CMK (cell line): ENCODE measurements around the gene NUBP2.
"Not testable (repeated sequence)": the region's sequence is repeated elsewhere in the genome, so short reads cannot be mapped to it uniquely, and the experiment has no call there.

Experiments used
- DNase-seq: peaks from one replicate; pipeline ENCODE4 v3.0.0-alpha.2; 2010; ENCODE audit warnings: low read depth

NUBP2 gene

DNA sequence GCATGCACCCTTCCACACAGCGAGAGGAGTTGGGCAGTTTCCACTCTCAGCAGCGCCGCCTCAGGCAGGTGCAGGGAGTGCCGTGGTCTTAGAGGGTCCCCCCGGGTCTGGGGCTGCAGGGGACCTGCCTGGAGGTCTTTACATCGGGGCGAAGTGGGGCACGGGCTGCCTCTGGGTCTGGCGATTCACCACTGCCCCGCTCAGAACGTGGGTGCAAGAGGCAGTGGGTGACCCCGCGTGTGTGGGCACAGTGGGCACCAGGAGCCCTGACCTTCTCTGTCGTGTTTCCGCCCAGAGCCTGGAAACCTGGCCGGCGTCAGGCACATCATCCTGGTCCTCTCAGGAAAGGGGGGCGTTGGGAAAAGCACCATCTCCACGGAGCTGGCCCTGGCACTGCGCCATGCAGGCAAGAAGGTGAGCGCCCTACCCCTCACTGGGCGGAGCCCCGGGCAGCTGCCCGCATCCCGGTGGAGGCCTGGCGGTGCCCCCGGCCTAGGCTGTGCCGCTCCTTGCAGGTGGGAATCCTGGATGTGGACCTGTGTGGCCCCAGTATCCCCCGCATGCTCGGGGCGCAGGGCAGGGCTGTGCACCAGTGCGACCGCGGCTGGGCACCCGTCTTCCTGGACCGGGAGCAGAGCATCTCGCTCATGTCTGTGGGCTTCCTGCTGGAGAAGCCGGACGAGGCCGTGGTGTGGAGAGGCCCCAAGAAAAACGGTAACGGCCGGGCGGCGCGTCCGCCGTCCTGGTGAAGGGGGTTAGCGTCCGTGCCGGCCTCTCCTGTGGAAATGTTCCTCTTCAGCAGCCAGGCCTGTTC, 3.7 kb downstream of the NUBP2 start:
- DNase-seq: no peak

DNA sequence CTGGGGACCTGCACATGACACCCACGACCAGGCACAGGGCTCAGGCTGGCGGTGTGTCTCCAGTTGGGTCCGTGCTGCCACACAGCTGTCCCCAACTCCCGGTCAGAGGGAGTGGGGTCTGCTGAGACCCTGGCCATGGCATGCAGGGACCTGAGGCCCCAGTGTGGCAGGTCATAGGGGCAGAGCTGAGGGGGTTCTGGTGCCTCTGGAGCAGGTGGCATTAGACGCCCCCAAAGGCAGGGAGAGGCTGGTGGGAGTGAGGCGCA, 4.2 kb downstream of the NUBP2 start:
- no peak for DNase-seq

DNA sequence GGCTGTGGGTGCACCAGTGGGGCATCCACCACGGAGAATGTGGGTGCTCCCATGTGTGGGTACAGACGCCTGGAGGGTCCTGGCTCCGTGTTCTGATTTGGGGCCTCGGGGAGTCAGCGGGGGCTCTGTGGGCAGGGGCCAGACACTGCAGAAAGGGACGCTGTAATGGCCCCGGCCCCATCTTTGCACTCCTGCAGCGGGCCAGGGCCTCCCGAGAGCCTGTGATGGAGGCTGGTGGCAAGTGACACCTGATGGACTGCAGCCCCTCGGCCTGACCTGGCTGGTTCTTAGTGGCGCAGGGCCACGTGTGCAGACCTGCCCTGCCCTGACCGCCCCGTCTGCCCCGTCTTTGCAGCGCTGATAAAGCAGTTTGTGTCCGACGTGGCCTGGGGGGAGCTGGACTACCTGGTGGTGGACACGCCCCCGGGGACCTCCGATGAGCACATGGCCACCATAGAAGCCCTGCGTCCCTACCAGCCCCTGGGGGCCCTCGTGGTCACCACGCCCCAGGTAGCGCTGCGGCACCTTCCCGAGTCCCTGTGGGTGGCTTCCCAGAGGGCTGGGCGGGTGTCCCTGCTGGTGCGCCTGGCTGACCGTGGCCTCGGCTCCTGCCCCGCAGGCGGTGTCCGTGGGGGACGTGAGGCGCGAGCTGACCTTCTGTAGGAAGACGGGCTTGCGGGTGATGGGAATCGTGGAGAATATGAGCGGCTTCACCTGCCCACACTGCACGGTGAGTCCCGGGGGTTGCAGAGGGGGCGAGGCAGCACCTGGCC, 4.7 kb downstream of the NUBP2 start:
- no peak for DNase-seq

DNA sequence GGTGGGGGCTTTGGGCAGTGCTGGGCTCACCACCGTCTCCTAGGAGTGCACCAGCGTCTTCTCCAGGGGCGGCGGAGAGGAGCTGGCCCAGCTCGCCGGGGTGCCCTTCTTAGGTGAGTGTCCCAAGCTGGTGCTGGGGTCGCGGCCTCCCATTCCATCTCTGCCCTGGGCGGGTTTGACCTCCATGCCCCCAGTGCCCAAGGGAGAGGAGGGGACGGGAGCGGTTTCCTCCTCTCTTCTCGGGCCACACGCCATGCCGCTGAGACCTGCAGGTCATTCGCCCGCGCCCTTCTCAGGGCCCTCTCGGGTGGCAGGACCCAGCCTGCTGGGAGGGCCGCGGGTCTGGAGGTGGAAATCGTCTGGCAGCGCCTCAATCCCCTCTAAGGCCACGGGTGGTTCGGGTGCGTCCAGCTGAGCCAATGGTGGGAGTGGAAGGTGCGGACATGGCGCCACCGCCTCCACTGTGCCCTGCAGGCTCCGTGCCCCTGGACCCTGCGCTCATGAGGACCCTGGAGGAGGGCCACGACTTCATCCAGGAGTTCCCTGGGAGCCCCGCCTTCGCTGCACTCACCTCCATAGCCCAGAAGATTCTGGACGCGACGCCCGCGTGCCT, 5.4 kb downstream of the NUBP2 start:
- DNase-seq: no peak

DNA sequence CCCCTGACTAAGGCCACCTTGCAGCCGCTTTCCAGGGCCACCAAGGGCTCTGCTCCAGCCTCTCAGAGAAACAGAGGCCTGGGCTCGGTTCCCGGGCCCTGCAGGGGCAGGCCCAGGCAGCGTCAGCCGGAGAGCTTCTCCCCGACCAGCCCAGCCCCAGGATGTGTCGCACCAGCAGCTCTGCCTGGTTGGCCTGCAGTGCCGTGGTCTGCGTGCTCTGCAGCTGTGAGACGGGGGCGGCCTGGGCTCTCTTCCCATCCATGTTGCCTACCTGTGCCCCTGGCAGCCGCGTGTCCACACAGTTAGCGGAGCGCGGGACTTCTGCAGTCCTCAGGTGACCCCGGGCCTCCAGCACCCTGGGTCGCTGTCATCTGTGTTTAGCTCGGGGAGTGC, 5.9 kb downstream of the NUBP2 start:
- no peak for DNase-seq

DNA sequence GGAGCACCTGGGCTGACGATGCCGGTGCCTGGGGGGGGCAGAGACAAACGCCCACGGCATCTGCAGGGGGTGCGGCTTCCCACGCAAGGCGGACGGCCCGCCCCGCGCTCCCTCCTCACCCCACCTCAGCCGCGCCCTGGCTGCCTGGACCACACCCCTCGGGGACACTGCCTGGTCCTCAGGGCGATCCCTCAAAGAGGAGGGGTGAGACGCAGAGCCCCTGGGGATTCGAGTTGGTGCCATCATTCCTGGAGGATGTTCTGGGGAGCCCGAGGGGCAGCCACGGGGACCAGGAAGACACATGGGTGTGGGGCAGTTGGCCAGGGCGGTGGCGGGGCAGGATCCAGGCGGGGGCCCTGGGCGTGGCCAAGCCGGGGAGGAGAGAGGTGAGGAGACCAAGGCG, 6.9 kb downstream of the NUBP2 start:
- no peak for DNase-seq

DNA sequence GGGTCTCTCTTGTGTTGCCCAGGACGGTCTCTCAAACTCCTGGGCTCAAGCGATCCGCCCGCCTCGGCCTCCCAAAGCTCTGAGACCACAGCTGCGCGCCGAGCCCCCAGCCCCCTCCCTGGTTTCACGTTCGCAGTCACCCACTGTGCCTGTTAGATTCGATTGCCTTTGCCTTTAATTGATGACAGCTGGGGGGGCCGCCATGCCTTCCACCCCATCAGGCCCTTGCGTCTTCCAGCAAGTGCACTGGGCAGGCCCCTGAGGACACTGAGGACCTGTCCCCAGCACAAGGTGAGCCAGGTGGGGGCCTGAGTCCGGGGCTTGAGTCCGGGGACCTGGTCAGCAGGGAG, 7.5 kb downstream of the NUBP2 start:
- DNase-seq: no peak

DNA sequence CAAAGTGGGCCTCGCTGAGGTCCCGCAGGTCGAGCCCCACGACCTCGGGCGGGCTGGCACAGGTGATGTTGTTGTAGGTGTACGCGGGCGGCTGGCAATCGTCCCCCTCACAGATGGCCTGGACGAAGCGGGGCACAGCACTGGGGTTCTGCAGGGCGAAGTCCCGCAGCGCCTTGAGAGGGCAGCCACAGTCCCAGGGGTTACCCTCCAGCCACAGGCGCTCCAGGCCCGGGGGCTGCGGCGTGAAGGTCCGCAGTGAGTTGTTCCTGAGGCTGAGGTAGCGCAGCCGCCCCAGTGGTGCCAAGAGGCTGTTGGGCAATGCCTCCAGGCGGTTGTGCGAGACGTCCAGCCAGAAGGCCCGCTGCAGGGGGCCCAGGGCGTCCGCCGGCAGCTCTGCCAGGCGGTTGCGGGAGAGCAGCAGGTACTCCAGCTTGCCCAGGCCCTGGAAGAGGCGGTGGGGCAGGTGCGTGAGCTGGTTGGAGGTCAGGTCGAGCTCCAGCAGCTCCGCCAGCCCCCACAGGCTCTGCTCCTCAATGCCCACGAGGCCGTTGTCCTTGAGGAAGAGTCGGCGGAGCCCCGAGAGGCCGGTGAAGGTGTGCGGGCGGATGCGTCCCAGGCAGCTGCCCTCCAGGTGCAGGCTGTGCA, 8.0 kb downstream of the NUBP2 start:
- no peak for DNase-seq

DNA sequence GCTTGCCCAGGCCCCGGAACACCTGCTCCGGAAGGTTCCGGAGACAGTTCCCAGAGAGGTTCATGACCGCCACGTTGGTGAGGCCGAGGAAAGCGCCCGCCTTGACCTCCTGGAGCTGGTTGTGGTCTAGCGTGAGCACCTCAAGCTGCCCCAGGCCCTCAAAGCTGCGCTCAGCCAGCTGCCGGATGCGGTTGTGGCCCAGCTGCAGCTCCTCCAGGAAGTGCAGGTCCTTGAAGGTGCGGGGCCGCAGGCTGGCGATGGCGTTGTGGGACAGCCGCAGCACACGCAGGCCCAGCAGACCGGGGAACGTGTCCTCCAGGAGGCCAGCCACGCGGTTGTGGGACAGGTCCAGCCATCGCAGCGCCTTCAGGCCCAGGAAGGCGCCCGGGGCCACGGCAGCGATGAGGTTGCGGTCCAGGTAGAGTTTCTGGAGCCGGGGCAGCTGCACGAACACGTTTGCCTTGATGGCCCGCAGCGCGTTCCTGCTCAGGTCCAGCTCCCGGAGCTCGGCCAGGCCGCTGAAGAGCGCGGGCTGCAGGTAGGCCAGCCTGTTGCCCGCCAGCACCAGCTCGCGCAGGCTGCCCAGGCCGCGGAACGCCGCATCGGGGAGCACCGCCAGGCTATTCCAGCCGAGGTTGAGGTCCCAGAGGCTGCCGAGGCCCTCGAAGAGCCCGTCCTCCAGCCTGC, 8.6 kb downstream of the NUBP2 start:
- DNase-seq: no peak

DNA sequence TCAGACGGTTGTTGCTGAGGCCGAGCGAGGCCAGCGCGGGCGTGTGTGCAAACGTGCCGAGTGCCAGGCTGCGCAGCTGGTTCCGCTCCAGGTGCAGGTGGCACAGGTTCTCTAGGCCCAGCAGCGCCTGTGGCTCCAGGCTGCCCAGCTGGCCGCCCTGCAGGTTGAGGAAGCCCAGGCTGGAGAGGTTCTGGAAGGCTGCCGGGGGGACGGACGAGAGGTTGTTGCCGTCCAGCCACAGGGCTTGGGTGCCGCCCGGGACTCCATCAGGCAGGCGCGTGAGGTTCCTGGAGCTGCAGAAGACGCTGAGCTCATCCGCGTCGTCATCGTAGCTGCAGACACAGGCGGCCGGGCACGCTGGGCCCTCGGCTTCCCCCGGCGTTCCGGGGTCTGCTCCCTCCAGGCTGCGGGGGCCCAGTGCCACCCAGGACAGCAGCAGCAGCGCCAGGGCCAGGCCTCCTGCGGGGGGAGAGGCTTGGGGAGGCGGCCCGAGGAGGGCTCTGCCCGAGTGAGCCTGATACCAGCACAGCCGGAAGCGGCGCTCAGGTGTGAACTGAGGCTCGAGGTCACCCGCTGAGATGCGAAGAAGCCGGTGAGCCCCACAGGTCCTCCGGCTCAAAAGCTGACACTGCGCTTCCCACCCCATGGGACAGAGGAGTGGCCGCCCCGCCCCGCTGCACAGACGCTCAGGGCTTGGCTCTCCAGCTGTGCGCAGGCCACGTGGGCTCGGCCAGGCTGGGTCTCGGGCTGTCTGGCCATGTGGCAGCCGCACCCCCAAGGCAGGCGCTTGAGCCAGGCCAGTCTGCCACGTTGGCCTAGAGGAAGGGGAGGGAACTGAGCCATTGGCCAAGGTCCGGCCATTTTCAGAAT, 9.4 kb downstream of the NUBP2 start:
- DNase-seq: no peak

DNA sequence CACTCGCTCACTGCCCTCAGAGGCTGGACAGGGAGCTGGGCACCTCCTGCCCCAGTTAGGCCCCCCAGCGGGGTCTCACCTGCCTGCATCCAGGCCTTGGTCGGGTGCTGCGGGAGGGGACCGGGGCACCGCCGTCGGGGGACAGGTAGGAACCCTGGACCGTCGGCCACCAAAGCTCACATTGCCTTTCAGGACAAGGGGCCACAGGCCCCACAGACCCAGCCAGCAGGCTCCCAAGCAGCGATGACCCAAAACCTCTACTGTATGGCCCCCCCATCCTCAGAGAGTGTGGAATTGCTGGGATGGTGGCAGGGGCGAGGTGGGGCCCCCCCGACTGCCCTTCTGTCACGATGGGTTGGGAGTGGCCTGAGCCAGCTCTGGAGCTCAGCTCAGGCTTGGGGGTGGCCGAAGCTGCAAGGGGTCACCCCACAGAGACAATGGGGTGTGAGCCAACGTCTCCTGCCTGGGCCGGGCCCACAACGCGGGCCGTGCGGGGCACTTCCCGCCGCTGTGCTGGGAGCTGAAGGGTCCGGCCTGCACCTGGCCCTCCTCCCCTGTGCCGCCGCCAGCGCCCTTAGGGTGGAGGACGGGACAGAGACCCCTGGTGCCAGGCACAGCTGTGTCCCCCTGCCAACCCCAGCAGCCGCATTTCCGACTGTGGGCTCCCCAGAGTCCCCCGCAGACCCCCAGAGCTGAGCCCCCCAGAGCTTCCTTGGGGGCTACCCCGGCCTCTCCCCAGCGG, 10.2 kb downstream of the NUBP2 start:
- no peak for DNase-seq

DNA sequence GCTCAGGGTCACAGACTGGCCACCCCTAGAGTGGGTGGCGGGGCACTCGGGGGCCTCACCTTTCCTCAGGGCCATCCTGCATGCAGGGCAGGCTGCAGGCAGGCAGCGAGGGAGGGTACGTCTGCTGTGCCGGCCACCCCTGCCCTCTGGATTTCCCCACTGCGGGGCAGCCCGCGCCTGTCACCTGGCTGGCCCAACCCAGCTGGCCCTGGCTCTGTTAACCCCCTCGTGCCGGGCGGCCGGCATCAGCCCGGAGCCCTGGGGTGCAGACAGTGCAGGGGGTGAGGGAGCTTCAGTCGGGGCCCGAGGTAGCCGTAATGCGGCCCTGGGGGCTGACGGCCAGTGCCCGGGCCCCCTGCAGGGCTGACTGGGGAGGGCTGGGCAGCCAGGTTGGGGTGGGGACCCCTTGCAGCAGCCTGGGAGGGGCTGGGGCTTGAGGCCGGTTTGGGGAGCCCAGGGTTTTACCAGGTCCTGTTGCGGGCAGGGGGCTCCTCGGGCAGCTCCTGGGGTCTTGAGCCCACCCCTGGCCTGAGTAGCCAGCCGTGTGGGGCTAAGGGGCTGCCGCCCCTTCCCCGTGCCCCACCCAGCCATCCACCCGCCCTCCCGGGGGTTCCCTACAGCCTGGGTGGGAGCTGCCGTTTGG, 10.9 kb downstream of the NUBP2 start, which contains the start of gene IGFALS:
TSS of gene IGFALS (minus strand) at position 128 of the 643 bp plus-strand sequence. CDS start at position 75, 53 bp downstream.
- DNase-seq: no peak

DNA sequence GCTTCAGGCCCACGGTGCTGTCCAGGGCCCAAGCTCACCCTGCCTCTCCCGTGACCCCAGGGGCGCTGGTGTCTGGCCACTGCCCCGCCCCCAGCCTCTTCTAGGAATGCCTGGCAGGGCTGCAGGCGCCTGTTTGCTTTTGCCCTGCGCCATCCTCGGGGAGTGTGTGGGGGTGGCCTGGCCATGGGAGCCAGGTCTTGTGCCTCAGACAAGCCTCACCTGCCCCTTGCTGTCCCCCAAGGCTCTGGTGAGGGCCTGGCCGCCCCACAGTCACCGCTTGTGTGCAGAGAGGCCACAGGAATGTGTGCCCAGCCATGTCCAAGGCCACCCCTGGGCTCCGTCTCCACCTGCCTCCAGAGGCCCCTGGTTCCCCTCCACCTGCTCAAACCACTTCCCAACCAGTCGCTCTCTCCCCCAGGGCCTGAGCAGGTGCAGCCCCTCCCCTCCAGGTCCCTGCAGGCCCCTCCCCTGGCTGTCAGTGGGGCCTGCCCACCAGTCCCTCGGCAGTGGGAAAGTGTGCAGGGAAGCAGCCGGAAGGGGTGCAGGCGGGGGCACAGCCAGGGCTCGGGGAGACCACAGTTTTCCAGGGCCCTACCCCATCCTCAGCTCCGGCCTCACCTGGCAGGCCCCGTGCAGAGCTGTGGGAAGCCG, 11.6 kb downstream of the NUBP2 start:
- DNase-seq: no peak

DNA sequence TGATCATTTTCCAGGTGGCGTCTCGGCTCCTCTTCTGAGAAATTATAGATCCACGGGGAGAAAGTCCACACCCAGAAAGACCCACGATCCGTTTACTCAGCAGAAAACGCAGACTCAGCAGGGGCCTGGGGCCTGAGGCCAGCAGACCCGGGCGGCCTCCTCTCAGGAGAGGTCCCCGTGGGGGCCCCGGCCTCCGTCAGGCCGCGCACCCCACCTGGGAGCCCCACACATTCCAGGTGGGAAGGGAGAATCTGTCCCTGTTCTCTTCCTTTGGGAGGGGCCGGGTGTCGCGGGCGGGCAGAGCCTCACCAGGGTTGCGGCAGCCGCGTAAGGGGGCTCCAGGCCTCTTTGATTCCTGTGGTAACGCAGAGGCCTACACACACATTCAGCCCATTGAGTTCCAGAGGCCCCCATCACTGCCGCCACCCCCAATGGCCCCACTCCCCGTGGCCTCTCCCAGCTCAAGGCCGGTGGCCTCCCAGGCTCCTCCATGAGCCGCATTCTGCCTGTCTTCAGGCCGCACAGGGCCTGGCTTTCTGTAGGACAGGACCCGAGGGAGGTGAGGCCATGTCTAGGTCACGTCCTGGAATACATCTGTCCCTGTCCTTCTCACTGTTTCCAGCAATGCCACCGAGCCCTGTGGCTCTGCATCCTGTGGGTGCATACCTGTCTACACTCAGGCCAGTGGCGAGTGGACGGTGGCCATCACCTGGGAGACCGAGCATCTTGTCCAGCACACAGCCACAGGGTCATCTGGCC, 12.3 kb downstream of the NUBP2 start:
- DNase-seq: no peak

DNA sequence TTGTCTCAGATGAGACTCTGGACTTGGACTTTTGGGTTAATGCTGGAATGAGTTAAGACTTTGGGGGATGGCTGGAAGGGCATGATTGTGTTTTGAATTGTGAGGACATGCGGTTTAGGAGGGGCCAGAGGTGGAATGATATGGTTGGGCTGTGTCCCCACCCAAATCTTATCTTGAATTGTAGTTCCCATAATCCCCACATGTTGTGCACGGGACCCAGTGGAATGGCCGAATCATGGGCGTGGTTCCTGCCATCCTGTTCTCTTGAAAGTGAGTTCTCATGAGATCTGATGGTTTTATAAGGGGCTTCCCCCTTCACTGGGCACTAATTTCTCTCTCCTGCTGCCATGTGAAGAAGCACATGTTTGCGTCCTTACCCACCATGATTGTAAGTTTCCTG, 16.5 kb downstream of the NUBP2 start:
- not testable (repeated sequence) for DNase-seq

DNA sequence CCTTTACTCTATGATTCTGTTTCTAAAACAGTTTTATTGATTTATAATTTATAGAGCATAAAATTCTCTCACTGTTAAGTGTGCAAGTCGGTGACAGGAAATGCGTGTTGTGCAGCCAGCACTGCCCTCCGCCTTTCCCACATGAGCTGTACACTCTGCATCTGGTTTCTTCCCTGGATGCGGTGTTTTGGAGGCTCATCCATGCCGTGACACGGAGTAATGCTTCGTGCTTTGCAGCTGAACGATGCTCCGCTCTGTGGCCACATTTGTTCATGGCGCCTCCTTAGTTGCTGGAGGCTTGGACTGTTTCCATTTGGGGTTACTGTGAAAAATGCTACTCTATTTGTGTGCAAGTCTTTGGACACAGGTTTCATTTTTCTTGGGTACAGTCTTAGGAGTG, 17.9 kb downstream of the NUBP2 start:
- no peak for DNase-seq

DNA sequence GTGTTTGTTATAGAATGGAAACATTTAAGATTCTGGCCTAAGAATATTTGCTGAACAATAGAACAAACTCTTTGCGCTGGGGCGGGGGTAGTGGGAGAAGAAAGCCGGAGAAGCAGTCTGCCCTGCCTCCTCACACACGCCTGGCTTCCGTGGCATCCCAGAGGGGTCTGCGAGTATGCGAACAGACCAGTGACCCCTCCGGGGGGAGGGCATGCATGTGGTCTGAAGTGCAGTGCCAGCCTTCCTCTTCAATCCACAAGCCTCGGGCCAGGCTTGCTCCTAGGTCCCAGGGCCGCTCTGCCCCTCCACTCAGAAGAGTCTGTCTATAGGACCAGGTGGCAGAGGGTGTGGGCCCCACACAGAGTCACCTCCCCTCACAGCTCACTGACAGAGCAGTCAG, 24.9 kb downstream of the NUBP2 start:
- no peak for DNase-seq

DNA sequence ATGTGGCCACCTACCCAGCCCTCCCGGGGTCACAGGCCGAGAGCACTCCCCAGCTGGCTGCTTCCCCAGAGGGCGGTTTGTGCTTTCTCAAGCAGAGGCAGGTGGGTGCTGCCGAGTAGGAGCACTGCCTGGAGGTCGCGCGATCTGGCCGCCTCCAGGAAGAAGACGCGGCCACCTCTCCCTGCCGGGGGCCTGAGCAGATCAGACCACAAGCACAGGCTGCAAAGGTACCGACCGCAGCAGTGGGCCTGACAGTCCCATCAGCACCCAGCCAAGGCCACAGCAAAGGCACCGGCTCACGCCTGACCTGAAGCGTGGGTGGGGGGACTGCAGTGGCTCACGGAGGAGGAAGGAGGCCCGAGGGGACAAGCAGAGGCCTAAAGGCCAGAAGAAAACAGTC, 25.9 kb downstream of the NUBP2 start:
- no peak for DNase-seq

DNA sequence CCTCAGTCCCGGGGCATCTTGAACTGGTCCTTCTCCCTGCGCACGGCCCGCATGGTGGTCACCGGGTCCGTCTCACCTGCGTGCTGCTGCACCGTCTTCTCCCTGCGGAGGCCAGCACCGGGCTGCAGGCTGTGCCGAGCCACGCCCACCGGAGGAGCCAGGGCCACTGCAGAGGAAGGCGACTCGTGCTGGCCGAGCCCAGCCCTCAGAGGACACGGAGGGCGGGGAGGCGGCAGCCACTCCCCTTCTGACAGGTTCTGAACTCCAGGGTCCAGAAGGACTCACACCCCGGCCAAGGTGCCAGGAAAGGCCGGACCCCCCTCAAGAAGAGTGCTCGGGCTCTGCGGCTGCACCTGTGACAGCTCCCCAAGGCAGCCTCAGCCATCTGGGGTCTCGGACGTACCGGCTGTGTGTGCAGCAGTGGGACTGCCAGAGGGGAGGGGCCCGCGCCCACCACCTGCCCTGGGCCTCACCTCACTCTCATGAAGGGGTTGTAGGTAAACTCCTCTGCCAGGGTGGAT, 26.6 kb downstream of the NUBP2 start:
- DNase-seq: no peak
